DND-41 (cell line): ENCODE results near the gene KIAA1549.

ENCODE experiments used
- ATAC-seq: fragments of 200-7000 bp; cut with Tn5 transposase; 3 replicates; pipeline ENCODE4 v1.9.1; 2021; ENCODE audit warnings: low read depth; ENCODE audit not compliant: insufficient read depth
- DNase-seq: peaks from one replicate; pipeline ENCODE4 v3.0.0-alpha.2; 2020
- H2AFZ ChIP-seq: 2 replicates; pipeline ENCODE4 v1.6.0; 2012; ENCODE audit warnings: low read depth, low read length
- H3K27ac ChIP-seq: 2 replicates; pipeline ENCODE4 v1.5.1; 2012; ENCODE audit warnings: low read length, inconsistent platforms
- H3K27me3 ChIP-seq: fragments of 200-600 bp; sonication (generic); 2 replicates; pipeline ENCODE4 v1.6.0; 2012; ENCODE audit warnings: low read length, mild to moderate bottlenecking, inconsistent platforms; ENCODE audit not compliant: insufficient read depth, poor library complexity
- H3K36me3 ChIP-seq: 2 replicates; pipeline ENCODE4 v1.5.1; 2012; ENCODE audit warnings: low read length, inconsistent platforms; ENCODE audit not compliant: insufficient read depth
- H3K4me1 ChIP-seq: 2 replicates; pipeline ENCODE4 v1.5.1; 2012; ENCODE audit warnings: mild to moderate bottlenecking, low read length; ENCODE audit not compliant: insufficient read depth
- H3K4me2 ChIP-seq: 2 replicates; pipeline ENCODE4 v1.6.0; 2012; ENCODE audit warnings: mild to moderate bottlenecking, moderate library complexity, low read length, inconsistent platforms; ENCODE audit not compliant: insufficient read depth
- H3K4me3 ChIP-seq, 2 experiments: fragments of 200-600 bp in 1 of 2; shearing (Covaris generic) in 1 of 2; 2 replicates each; pipeline ENCODE4 v1.5.1; 2012 to 2016; ENCODE audit warnings: inconsistent platforms in 2 of 2, low read length in 2 of 2, mild to moderate bottlenecking in 2 of 2, low read depth in 1 of 2, moderate library complexity in 1 of 2
- H3K79me2 ChIP-seq: 2 replicates; pipeline ENCODE4 v1.6.0; 2012; ENCODE audit warnings: low read length, inconsistent platforms; ENCODE audit not compliant: insufficient read depth
- H3K9ac ChIP-seq: 2 replicates; pipeline ENCODE4 v1.6.0; 2012; ENCODE audit warnings: low read depth, mild to moderate bottlenecking, inconsistent platforms, low read length, moderate library complexity
- H3K9me3 ChIP-seq: 2 replicates; pipeline ENCODE4 v1.5.1; 2012; ENCODE audit warnings: low read length, moderate library complexity, mild to moderate bottlenecking, inconsistent platforms; ENCODE audit not compliant: insufficient read depth, severe bottlenecking
- H4K20me1 ChIP-seq: 2 replicates; pipeline ENCODE4 v1.6.0; 2012; ENCODE audit warnings: low read length; ENCODE audit not compliant: insufficient read depth
- EZH2 ChIP-seq: IDR thresholded peaks from 3 replicates; pipeline ENCODE4 v1.6.1; 2012; ENCODE audit warnings: borderline replicate concordance, low read depth, mild to moderate bottlenecking, moderate library complexity, low read length, inconsistent platforms; ENCODE audit not compliant: severe bottlenecking
- TF ChIP-seq, protein P1 (sequence below): IDR thresholded peaks from 2 replicates; pipeline ENCODE4 v1.5.1; 2012; ENCODE audit warnings: borderline replicate concordance, low read length, moderate library complexity, mild to moderate bottlenecking; ENCODE audit not compliant: poor library complexity, severe bottlenecking; ENCODE audit errors: extremely low read depth

The KIAA1549 gene

DNA sequence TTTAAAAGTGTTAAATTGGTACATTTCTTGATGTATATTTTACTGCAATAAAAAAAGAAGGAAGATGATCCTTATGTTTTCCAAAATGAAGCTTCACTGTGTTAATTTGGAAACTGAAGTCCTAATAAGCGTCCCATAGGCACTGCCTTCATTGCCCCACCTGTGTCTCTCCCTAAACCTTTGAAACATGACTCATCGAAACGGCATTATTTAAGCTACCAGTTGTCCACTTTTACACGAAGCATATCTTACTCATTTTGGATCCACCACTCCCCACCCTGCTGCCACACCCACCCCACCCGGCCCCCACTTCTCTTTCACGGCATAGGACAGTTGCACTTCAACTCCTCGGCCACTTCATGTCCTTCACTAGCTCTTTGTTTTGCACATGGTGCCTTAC lies 85.5 kb downstream of the KIAA1549 start:
- Histone ChIP-seq H3K36me3 (no peaks in the 10 kb centered on the region), H3K4me3 (no peak overlapping the region), H2AFZ (no peak overlapping the region), H3K9ac (no peak overlapping the region), H3K4me1 (peaks cover 2% of the 10 kb centered on the region; the same call in 1 of the 2 replicates), H3K4me2 (no peak overlapping the region), H3K27me3 (no peaks in the 10 kb centered on the region), H3K27ac (no peak overlapping the region), H4K20me1 (no peaks in the 10 kb centered on the region), H3K79me2 (no peaks in the 10 kb centered on the region), H3K9me3 (no peaks in the 10 kb centered on the region)
- TF ChIP-seq EZH2 = no peak
- TF ChIP-seq, protein P1, sequence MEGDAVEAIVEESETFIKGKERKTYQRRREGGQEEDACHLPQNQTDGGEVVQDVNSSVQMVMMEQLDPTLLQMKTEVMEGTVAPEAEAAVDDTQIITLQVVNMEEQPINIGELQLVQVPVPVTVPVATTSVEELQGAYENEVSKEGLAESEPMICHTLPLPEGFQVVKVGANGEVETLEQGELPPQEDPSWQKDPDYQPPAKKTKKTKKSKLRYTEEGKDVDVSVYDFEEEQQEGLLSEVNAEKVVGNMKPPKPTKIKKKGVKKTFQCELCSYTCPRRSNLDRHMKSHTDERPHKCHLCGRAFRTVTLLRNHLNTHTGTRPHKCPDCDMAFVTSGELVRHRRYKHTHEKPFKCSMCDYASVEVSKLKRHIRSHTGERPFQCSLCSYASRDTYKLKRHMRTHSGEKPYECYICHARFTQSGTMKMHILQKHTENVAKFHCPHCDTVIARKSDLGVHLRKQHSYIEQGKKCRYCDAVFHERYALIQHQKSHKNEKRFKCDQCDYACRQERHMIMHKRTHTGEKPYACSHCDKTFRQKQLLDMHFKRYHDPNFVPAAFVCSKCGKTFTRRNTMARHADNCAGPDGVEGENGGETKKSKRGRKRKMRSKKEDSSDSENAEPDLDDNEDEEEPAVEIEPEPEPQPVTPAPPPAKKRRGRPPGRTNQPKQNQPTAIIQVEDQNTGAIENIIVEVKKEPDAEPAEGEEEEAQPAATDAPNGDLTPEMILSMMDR = no peak
- DNase-seq (no peak), ATAC-seq (no peak)

DNA sequence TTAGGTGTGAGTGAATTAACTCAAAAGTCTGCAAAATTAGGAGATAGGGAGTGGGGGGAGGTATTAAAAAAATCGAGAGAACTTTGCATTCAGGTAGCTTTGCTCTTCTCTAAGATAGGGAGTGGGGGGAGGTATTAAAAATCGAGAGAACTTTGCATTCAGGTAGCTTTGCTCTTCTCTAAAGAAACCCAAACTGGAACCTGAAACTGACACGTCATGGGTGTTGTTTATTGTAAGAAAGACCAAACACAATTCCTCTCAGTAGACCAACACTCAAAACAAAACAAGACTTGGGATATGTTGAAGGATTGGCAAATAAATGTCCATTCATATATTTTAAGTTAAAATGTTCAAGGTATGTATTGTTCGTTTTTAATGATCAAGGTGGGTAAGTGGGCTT lies 87.9 kb downstream of the KIAA1549 start:
- Histone ChIP-seq H3K4me2 (no peak overlapping the region), H3K4me1 (peaks cover 2% of the 10 kb centered on the region; the same call in 1 of the 2 replicates), H3K27me3 (no peaks in the 10 kb centered on the region), H2AFZ (no peak overlapping the region), H3K36me3 (no peaks in the 10 kb centered on the region), H3K9me3 (no peaks in the 10 kb centered on the region), H3K79me2 (no peaks in the 10 kb centered on the region), H3K4me3 (no peak overlapping the region), H3K27ac (no peak overlapping the region), H4K20me1 (no peaks in the 10 kb centered on the region), H3K9ac (no peak overlapping the region)
- DNase-seq = no peak
- no peak for ATAC-seq
- TF ChIP-seq EZH2 = no peak
- TF ChIP-seq, protein P1 = no peak

DNA sequence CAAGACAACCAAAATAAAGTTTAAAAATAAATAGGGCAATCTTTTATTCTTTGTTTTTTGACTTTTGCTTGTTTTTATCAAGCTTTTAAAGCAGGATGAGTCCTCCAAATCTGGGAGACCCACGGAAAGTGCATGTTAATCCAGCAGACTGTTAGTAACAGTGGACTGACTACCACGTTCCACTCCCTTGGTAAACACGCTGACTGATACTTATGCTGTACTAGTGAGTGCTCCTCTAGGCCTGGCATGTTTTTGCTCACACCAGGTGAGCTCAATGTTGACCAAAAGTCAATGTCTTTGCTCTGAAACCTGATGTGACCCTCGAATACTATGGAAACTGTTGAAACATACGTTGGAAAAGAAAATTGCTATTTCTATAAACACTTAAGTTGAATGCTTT lies 88.4 kb downstream of the KIAA1549 start:
- no peaks in the 10 kb centered on the region for H3K4me1 ChIP-seq
- no peaks in the 10 kb centered on the region for H4K20me1 ChIP-seq
- ATAC-seq (no peak), DNase-seq (no peak)
- no peaks in the 10 kb centered on the region for H3K36me3 ChIP-seq
- no peak overlapping the region for H3K4me3 ChIP-seq
- no peaks in the 10 kb centered on the region for H3K27me3 ChIP-seq
- no peak for TF ChIP-seq EZH2
- TF ChIP-seq, protein P1 = no peak
- no peak overlapping the region for H3K9ac ChIP-seq
- H3K79me2 ChIP-seq = no peaks in the 10 kb centered on the region
- no peaks in the 10 kb centered on the region for H3K9me3 ChIP-seq
- no peak overlapping the region for H3K4me2 ChIP-seq
- no peak overlapping the region for H2AFZ ChIP-seq
- H3K27ac ChIP-seq = no peak overlapping the region

DNA sequence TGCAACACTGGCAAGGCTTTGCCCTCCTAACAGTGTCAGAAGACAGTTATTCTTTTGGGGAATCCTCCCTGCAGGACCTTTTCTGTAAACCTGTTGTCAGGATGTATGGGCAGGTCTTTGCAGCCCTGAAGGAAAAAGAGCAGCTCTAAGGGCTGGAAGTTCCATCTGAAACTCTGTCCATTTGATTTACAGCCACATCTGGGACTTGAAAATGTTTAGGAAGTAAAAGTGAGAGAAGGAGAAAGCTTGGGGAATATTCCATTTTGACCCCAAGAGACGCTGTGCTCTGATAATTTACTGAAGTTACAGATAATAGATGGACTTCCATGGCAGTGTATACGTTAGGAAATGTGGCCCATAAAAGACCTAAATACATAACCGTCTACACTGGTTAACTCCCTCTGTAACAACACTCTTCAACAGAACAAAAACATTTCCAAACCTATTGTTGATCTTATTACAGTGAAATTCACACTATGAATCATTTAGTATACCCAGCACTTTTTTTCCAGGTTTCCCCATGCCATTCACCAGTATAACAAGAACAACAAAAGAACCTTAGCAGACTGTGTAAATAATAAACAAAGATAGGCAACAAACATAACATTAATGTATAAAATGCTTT lies 89.1 kb downstream of the KIAA1549 start:
- ATAC-seq (no peak), DNase-seq (no peak)
- Histone ChIP-seq H3K4me2 (no peak overlapping the region), H3K9ac (no peak overlapping the region), H3K27ac (no peak overlapping the region), H4K20me1 (no peaks in the 10 kb centered on the region), H3K79me2 (no peaks in the 10 kb centered on the region), H3K36me3 (no peaks in the 10 kb centered on the region), H2AFZ (no peak overlapping the region), H3K9me3 (no peaks in the 10 kb centered on the region), H3K4me1 (no peaks in the 10 kb centered on the region), H3K4me3 (no peak overlapping the region), H3K27me3 (no peaks in the 10 kb centered on the region)
- TF ChIP-seq EZH2 = no peak
- TF ChIP-seq, protein P1 = no peak
